PFSK-1 (cell line): ENCODE results near the gene AIF1.

Experiments used
- FOXP2 ChIP-seq: optimal IDR thresholded peaks from 2 replicates; pipeline ENCODE3; 2011; ENCODE audit warnings: borderline replicate concordance, control low read depth, inconsistent platforms; ENCODE audit not compliant: insufficient read depth; ENCODE audit errors: extremely low read length, extremely low read depth
- POLR2AphosphoS5 ChIP-seq: IDR thresholded peaks from 2 replicates; pipeline ENCODE4 v1.6.1; 2012; ENCODE audit warnings: low read depth, mild to moderate bottlenecking, control low read depth, low read length, moderate library complexity
- REST ChIP-seq, 2 experiments: IDR thresholded peaks; 2 replicates each; pipeline versions ENCODE4 v1.6.1 to v1.8.0; 2011 to 2012; ENCODE audit warnings: low read depth in 2 of 2, low read length in 2 of 2, control low read depth in 1 of 2, inconsistent platforms in 1 of 2, mild to moderate bottlenecking in 1 of 2, moderate library complexity in 1 of 2; ENCODE audit not compliant: insufficient read depth in 1 of 2
- SIN3A ChIP-seq: IDR thresholded peaks from 2 replicates; pipeline ENCODE4 v1.6.1; 2012; ENCODE audit warnings: mild to moderate bottlenecking, low read length, moderate library complexity, borderline replicate concordance; ENCODE audit not compliant: insufficient read depth
- TAF1 ChIP-seq: IDR thresholded peaks from 2 replicates; pipeline ENCODE4 v1.6.1; 2012; ENCODE audit warnings: low read length, control low read depth, borderline replicate concordance; ENCODE audit not compliant: insufficient read depth

Gene AIF1

DNA sequence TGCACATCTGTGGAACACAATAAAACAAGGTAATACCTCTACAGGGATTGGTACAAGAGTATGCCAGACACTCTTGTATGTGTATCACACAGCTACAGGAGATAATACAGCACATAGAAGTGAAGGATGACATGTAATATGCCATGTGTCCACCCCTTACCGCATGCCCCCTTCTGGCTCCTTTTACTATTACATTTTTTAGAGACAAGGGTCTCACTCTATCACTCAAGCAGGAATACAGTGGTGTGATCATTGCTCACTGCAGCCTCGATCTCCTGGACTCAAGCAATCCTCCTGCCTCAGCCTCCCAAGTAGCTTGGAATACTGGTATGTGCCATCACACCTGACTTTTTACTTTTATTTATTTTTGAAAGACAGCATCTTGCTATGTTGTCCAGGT is 18.0 kb upstream of the AIF1 start:
- TF ChIP-seq TAF1 = no peak
- no peak for TF ChIP-seq POLR2AphosphoS5
- no peak for TF ChIP-seq REST (IDR thresholded peaks at IDR 0.05; ENCODE audit: insufficient read depth in 1 of 2, low read depth in 2 of 2, low read length in 2 of 2)
- no peak for TF ChIP-seq SIN3A
- TF ChIP-seq FOXP2 = no peak

- TF ChIP-seq TAF1 = no peak
- TF ChIP-seq REST (IDR thresholded peaks at IDR 0.05; ENCODE audit: insufficient read depth in 1 of 2, low read depth in 2 of 2, low read length in 2 of 2) = no peak
- TF ChIP-seq POLR2AphosphoS5 = no peak
- no peak for TF ChIP-seq FOXP2
- no peak for TF ChIP-seq SIN3A
These were observed 7.7 kb upstream of the AIF1 start for GRCh38 chr6:31607317-31607716.

- no peak for TF ChIP-seq POLR2AphosphoS5
- TF ChIP-seq TAF1 = no peak
- no peak for TF ChIP-seq FOXP2
- no peak for TF ChIP-seq SIN3A
- TF ChIP-seq REST (IDR thresholded peaks at IDR 0.05; ENCODE audit: insufficient read depth in 1 of 2, low read depth in 2 of 2, low read length in 2 of 2) = no peak
These were observed 5.3 kb upstream of the AIF1 start for GRCh38 chr6:31609519-31610406.

- TF ChIP-seq POLR2AphosphoS5 (no peak), FOXP2 (no peak), SIN3A (no peak), REST (IDR thresholded peaks at IDR 0.05; ENCODE audit: insufficient read depth in 1 of 2, low read depth in 2 of 2, low read length in 2 of 2) (no peak), TAF1 (no peak)
These were observed 4.1 kb upstream of the AIF1 start for GRCh38 chr6:31610968-31611367.
